ENCODE results near the gene NDUFAF7. TPM values are rescaled to one million over a fixed set of nuclear protein-coding genes. Genes with fewer than 3 reads are reported as not detected.
A peak's percentile ranks its signal among the peaks of the same experiment; 100 is the strongest.

Gene NDUFAF7
- total RNA-seq, 1 donor from 2014 or later, result 23.1 TPM

DNA sequence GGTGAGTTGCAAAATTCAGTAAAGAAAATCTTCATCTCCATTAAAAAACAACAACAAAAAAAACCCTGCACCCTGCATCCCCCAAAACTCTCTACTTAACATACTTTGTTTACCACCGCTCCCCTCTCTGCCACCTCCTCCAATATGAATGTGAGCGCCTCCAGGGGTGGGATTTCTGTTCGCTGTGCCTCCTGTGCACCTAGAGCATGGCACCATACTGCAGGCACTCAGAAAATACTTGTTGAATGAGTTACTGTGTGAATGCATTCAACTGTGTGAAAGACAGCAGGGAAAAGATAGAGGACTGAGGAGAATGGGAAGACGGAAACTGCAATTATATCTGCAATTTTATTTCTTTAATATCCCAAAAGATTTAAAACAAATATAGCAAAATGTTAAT is 4.6 kb upstream of the NDUFAF7 start:
- H3K4me2 ChIP-seq (ENCODE audit: low read length), result no peak overlapping the region
- Mint-ChIP-seq H3K4me3 (ENCODE audit: unreplicated experiment) (no peak overlapping the region), H3K4me1 (ENCODE audit: low read depth, unreplicated experiment) (peaks cover 13% of the 10 kb centered on the region), H3K27me3 (ENCODE audit: low read depth, unreplicated experiment) (no peaks in the 10 kb centered on the region), H3K36me3 (ENCODE audit: low read depth, unreplicated experiment) (no peaks in the 10 kb centered on the region), H3K27ac (ENCODE audit: unreplicated experiment) (no peak overlapping the region), H3K9me3 (ENCODE audit: unreplicated experiment) (no peaks in the 10 kb centered on the region)
- H4K20me1 ChIP-seq (ENCODE audit: insufficient read depth, low read length), result peaks cover 50% of the 10 kb centered on the region
- TF ChIP-seq, protein P1, sequence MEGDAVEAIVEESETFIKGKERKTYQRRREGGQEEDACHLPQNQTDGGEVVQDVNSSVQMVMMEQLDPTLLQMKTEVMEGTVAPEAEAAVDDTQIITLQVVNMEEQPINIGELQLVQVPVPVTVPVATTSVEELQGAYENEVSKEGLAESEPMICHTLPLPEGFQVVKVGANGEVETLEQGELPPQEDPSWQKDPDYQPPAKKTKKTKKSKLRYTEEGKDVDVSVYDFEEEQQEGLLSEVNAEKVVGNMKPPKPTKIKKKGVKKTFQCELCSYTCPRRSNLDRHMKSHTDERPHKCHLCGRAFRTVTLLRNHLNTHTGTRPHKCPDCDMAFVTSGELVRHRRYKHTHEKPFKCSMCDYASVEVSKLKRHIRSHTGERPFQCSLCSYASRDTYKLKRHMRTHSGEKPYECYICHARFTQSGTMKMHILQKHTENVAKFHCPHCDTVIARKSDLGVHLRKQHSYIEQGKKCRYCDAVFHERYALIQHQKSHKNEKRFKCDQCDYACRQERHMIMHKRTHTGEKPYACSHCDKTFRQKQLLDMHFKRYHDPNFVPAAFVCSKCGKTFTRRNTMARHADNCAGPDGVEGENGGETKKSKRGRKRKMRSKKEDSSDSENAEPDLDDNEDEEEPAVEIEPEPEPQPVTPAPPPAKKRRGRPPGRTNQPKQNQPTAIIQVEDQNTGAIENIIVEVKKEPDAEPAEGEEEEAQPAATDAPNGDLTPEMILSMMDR (IDR thresholded peaks at IDR 0.05; ENCODE audit: insufficient read depth, low read depth, low read length), result no peak
- no peak for TF ChIP-seq EZH2 (IDR thresholded peaks at IDR 0.05; ENCODE audit: insufficient read depth, low read length)
- H3K4me1 ChIP-seq (ENCODE audit: insufficient read depth, low read length), result peaks cover 13% of the 10 kb centered on the region
- H3K9ac ChIP-seq (ENCODE audit: low read length), result no peak overlapping the region
- no peak overlapping the region for H2AFZ ChIP-seq (ENCODE audit: low read depth, low read length)
- DNase-seq (ENCODE audit: low read depth) (no peak), FAIRE-seq (no peak)
- no peaks in the 10 kb centered on the region for H3K9me3 ChIP-seq (ENCODE audit: insufficient read depth, low read depth, low read length)
- H3K4me3 ChIP-seq (ENCODE audit: insufficient read depth, low read depth, low read length), result no peak overlapping the region
- no peaks in the 10 kb centered on the region for H3K27me3 ChIP-seq (ENCODE audit: insufficient read depth, low read length)
- H3K36me3 ChIP-seq (ENCODE audit: insufficient read depth, low read length), result peaks cover 26% of the 10 kb centered on the region
- no peak overlapping the region for H3K27ac ChIP-seq (ENCODE audit: low read depth, low read length)
- H3K79me2 ChIP-seq (ENCODE audit: insufficient read depth, low read length), result peaks cover 78% of the 10 kb centered on the region

DNA sequence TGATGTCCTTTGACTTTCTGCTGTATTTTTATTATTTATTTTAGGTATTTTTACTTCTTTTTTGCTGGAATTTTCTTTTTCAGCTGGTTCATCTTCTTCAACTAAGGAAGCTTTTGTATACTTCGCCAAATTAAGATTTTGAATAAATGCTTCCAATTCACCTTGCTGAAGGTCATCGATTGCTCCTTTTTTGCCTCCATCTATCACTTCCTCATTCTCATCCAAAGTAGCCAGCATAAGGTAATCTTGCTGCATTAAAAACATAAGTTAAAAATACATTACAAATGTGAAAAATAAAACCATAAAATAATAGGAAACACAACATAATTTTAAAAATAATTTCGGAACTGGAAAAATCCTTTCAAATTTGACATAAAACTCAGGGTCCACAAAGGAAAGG is 2.7 kb upstream of the NDUFAF7 start:
- Mint-ChIP-seq H3K27ac (ENCODE audit: unreplicated experiment) (no peak overlapping the region), H3K36me3 (ENCODE audit: low read depth, unreplicated experiment) (no peaks in the 10 kb centered on the region), H3K27me3 (ENCODE audit: low read depth, unreplicated experiment) (no peaks in the 10 kb centered on the region), H3K4me1 (ENCODE audit: low read depth, unreplicated experiment) (peaks cover 13% of the 10 kb centered on the region), H3K9me3 (ENCODE audit: unreplicated experiment) (no peaks in the 10 kb centered on the region), H3K4me3 (ENCODE audit: unreplicated experiment) (no peak overlapping the region)
- H3K27me3 ChIP-seq (ENCODE audit: insufficient read depth, low read length), result no peaks in the 10 kb centered on the region
- FAIRE-seq (no peak), DNase-seq (ENCODE audit: low read depth) (no peak)
- H3K4me3 ChIP-seq (ENCODE audit: insufficient read depth, low read depth, low read length), result no peak overlapping the region
- no peak overlapping the region for H3K9ac ChIP-seq (ENCODE audit: low read length)
- TF ChIP-seq EZH2 (IDR thresholded peaks at IDR 0.05; ENCODE audit: insufficient read depth, low read length), result no peak
- TF ChIP-seq, protein P1 (IDR thresholded peaks at IDR 0.05; ENCODE audit: insufficient read depth, low read depth, low read length), result no peak
- no peaks in the 10 kb centered on the region for H3K9me3 ChIP-seq (ENCODE audit: insufficient read depth, low read depth, low read length)
- peaks cover 87% of the 10 kb centered on the region for H3K79me2 ChIP-seq (ENCODE audit: insufficient read depth, low read length)
- H3K36me3 ChIP-seq (ENCODE audit: insufficient read depth, low read length), result peaks cover 19% of the 10 kb centered on the region
- no peak overlapping the region for H3K4me2 ChIP-seq (ENCODE audit: low read length)
- peaks cover 50% of the 10 kb centered on the region for H4K20me1 ChIP-seq (ENCODE audit: insufficient read depth, low read length)
- H3K4me1 ChIP-seq (ENCODE audit: insufficient read depth, low read length), result peaks cover 23% of the 10 kb centered on the region
- no peak overlapping the region for H3K27ac ChIP-seq (ENCODE audit: low read depth, low read length)
- H2AFZ ChIP-seq (ENCODE audit: low read depth, low read length), result no peak overlapping the region

DNA sequence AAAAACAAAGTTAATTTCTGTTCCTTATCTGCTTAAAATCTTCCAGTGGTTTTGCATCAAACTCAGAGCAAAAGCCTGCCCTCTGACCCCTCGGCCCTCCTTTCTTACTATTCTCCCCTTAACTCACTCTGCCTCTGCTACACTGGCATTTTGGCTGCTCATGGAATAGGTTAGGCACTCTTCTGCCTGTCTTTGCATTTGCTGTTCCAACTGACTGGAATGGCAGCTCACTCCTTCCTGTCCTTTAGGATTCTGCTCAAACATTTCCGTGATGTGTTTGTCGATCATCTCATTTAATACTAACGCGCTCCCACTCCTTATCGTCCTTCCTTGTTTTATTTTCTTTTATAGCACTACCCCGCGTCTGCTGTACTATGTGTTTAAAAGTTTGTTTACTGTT is 877 bp upstream of the NDUFAF7 start:
- H3K27ac Mint-ChIP-seq (ENCODE audit: unreplicated experiment), result no peak overlapping the region
- H3K9me3 Mint-ChIP-seq (ENCODE audit: unreplicated experiment), result no peaks in the 10 kb centered on the region
- no peak overlapping the region for H2AFZ ChIP-seq (ENCODE audit: low read depth, low read length)
- no peaks in the 10 kb centered on the region for H3K27me3 ChIP-seq (ENCODE audit: insufficient read depth, low read length)
- DNase-seq (ENCODE audit: low read depth) (peak; percentile 12), FAIRE-seq (no peak)
- TF ChIP-seq, protein P1 (IDR thresholded peaks at IDR 0.05; ENCODE audit: insufficient read depth, low read depth, low read length), result no peak
- no peak for TF ChIP-seq EZH2 (IDR thresholded peaks at IDR 0.05; ENCODE audit: insufficient read depth, low read length)
- H3K9me3 ChIP-seq (ENCODE audit: insufficient read depth, low read depth, low read length), result no peaks in the 10 kb centered on the region
- peak overlapping the region; percentile 95 for H3K4me3 ChIP-seq (ENCODE audit: insufficient read depth, low read depth, low read length)
- H3K79me2 ChIP-seq (ENCODE audit: insufficient read depth, low read length), result peaks cover 92% of the 10 kb centered on the region
- peak overlapping the region; percentile 92 for H3K4me2 ChIP-seq (ENCODE audit: low read length)
- no peaks in the 10 kb centered on the region for H3K36me3 Mint-ChIP-seq (ENCODE audit: low read depth, unreplicated experiment)
- H4K20me1 ChIP-seq (ENCODE audit: insufficient read depth, low read length), result peaks cover 45% of the 10 kb centered on the region
- H3K9ac ChIP-seq (ENCODE audit: low read length), result peak overlapping the region; percentile 95
- H3K4me1 ChIP-seq (ENCODE audit: insufficient read depth, low read length), result peaks cover 23% of the 10 kb centered on the region
- H3K4me3 Mint-ChIP-seq (ENCODE audit: unreplicated experiment), result no peak overlapping the region
- H3K36me3 ChIP-seq (ENCODE audit: insufficient read depth, low read length), result peaks cover 19% of the 10 kb centered on the region
- H3K4me1 Mint-ChIP-seq (ENCODE audit: low read depth, unreplicated experiment), result peaks cover 7% of the 10 kb centered on the region
- peak overlapping the region; percentile 96 for H3K27ac ChIP-seq (ENCODE audit: low read depth, low read length)
- no peaks in the 10 kb centered on the region for H3K27me3 Mint-ChIP-seq (ENCODE audit: low read depth, unreplicated experiment)

Measured in astrocyte (in vitro differentiated cells and primary cell).